Pancreas (tissue), 10 donors: ENCODE results near the gene QPCT. TPM values are rescaled to one million over a fixed set of nuclear protein-coding genes. Genes with fewer than 3 reads are reported as not detected.

ENCODE experiments used
- ATAC-seq, 4 donors: fragments of 200-7000 bp; cut with Tn5 transposase; one replicate each; pipeline versions ENCODE4 v1.8.0 to v1.9.1; 2020; ENCODE audit warnings: mild to moderate bottlenecking in 4 of 4, moderate library complexity in 4 of 4
- DNase-seq, 6 donors: peaks; one replicate each; pipeline ENCODE4 v3.0.0-alpha.2; 2020
- FAIRE-seq: peaks from 2 replicates; lab custom pipeline; 2012; peaks lifted over from hg19 to GRCh38; lab: Jason Lieb, UNC
- H3K27ac ChIP-seq, 4 donors: fragments of 200-600 bp; sonication (generic); 1 replicate in 3 of 4; 2 replicates in 1 of 4; pipeline versions ENCODE4 v1.5.0 to v1.8.0; 2020
- H3K27me3 ChIP-seq, 4 donors: fragments of 200-600 bp; one replicate each; pipeline ENCODE4 v1.8.0; 2021
- H3K36me3 ChIP-seq, 3 donors: fragments of 200-600 bp; sonication (generic) in 1 of 3; one replicate each; pipeline versions ENCODE4 v1.5.0 to v1.8.0; 2020 to 2021
- H3K4me1 ChIP-seq, 3 donors: fragments of 200-600 bp; one replicate each; pipeline ENCODE4 v1.8.0; 2021
- H3K4me3 ChIP-seq, 4 donors: fragments of 200-600 bp; sonication (generic) in 2 of 4; one replicate each; pipeline versions ENCODE4 v1.5.0 to v1.8.0; 2020 to 2021
- H3K9me3 ChIP-seq, 4 donors: fragments of 200-600 bp; one replicate each; pipeline ENCODE4 v1.8.0; 2021
- CTCF ChIP-seq, 4 donors: fragments of 200-600 bp; sonication (generic) in 3 of 4; IDR thresholded peaks; one replicate each; pipeline versions ENCODE4 v1.5.0 to v1.8.0; 2021; ENCODE audit warnings: antibody characterized with exemption in 4 of 4
- WGBS, 2 donors: extraction: QIAGEN DNeasy Blood & Tissue Kit; methylation state at CpG; one replicate each; pipeline ENCODE4 v1.1.7; 2013; 5-methylcytosine and 5-hydroxymethylcytosine counted together
- intact Hi-C, 3 donors: fragments of 100-400 bp; cut with DNase I; formaldehyde crosslinking; loops; one replicate each; pipeline versions ENCODE4 v1.11.1 to v1.14.2; 2022
- polyA plus RNA-seq, 2 donors: library from polyadenylated mRNA; stranded (reverse); fragments of 200-250 nt; gene quantifications; one replicate each; pipeline ENCODE4 v1.2.3, GENCODE V29; 2013
- total RNA-seq, 6 donors: library from RNA; stranded (reverse); fragmentation: NEBNext Ultra II Directional in 4 of 6; extraction: Animal tissue kit (Norgen Biotek cat#: 25700) in 4 of 6; gene quantifications; one replicate each; pipeline versions ENCODE4 v1.2.1 to v1.2.4, GENCODE V29; 2021 to 2023
- donor health status: healthy with polysubstance abuse.
- donor health status: DM: no; HTN: no; CAD: no; lungs with moderate emphysema.
- donor health status: DM: no; HTN: no; CAD: no.
- donor health status: control.
- donor health status: control.
- donor health status: Bipolar disorder and iron deficiency.
- donor health status: DM: yes; HTN: yes; CAD: no.
- donor health status: DM: no; HTN: no; CAD: no.
- donor health status: DM: no; HTN: no; CAD: no.
- donor health status: DM: yes; HTN: yes; CAD: no.

The QPCT gene
- total and polyA plus RNA-seq, 8 donors: 0.79 to 69.0 (median 7.4) TPM

GRCh38 chr2:37354531-37354930, 10.1 kb downstream of the QPCT start:
- no peak for TF ChIP-seq CTCF (IDR thresholded peaks at IDR 0.05)
- no peak for DNase-seq
- ATAC-seq: no peak
- H3K4me1 ChIP-seq: no peaks in the 10 kb centered on the region
- H3K27me3 ChIP-seq: no peaks in the 10 kb centered on the region
- FAIRE-seq: no peak
- whole genome bisulfite sequencing, 2 donors: 87 to 95% methylated on average over 3 of the region's 3 CpGs
- H3K27ac ChIP-seq: no peak overlapping the region
- no peak overlapping the region for H3K4me3 ChIP-seq
- H3K36me3 ChIP-seq: no peaks in the 10 kb centered on the region
- intact Hi-C loops: no loop called here
- no peaks in the 10 kb centered on the region for H3K9me3 ChIP-seq

- Histone ChIP-seq H3K27ac (no peak overlapping the region), H3K4me1 (no peaks in the 10 kb centered on the region), H3K4me3 (no peak overlapping the region), H3K27me3 (no peaks in the 10 kb centered on the region), H3K36me3 (no peaks in the 10 kb centered on the region), H3K9me3 (no peaks in the 10 kb centered on the region)
- TF ChIP-seq CTCF (IDR thresholded peaks at IDR 0.05): no peak
- FAIRE-seq (no peak), DNase-seq (no peak), ATAC-seq (no peak)
- intact Hi-C loops: no loop called here
- 66 to 70% methylated on average over 7 of the region's 7 CpGs for WGBS, 2 donors
Observed at GRCh38 chr2:37355735-37356134, 11.3 kb downstream of the QPCT start.

- 50 to 59% methylated on average over 6 of the region's 6 CpGs for WGBS, 2 donors
- FAIRE-seq (no peak), DNase-seq (no peak), ATAC-seq (no peak)
- H3K27ac ChIP-seq: no peak overlapping the region
- intact Hi-C loops: no loop called here
- no peaks in the 10 kb centered on the region for H3K36me3 ChIP-seq
- H3K27me3 ChIP-seq: no peaks in the 10 kb centered on the region
- no peak for TF ChIP-seq CTCF (IDR thresholded peaks at IDR 0.05)
- H3K4me3 ChIP-seq: no peak overlapping the region
- H3K9me3 ChIP-seq: no peaks in the 10 kb centered on the region
- no peaks in the 10 kb centered on the region for H3K4me1 ChIP-seq
Observed at GRCh38 chr2:37356299-37356698, 11.9 kb downstream of the QPCT start.

GRCh38 chr2:37357069-37357468, 12.6 kb downstream of the QPCT start:
- no peak for TF ChIP-seq CTCF (IDR thresholded peaks at IDR 0.05)
- no peaks in the 10 kb centered on the region for H3K36me3 ChIP-seq
- ATAC-seq: no peak
- no peaks in the 10 kb centered on the region for H3K9me3 ChIP-seq
- H3K4me3 ChIP-seq: no peak overlapping the region
- no peak for DNase-seq
- H3K27ac ChIP-seq: no peak overlapping the region
- FAIRE-seq: no peak
- WGBS, 2 donors: 88 to 94% methylated on average over 1 of the region's 1 CpG
- H3K27me3 ChIP-seq: no peaks in the 10 kb centered on the region
- intact Hi-C loops: no loop called here
- H3K4me1 ChIP-seq: no peaks in the 10 kb centered on the region

GRCh38 chr2:37357530-37357929, 13.1 kb downstream of the QPCT start:
- 75% methylated on average over 4 of the region's 4 CpGs for WGBS, 2 donors
- no peaks in the 10 kb centered on the region for H3K36me3 ChIP-seq
- no peak for FAIRE-seq
- no peak for ATAC-seq
- no peaks in the 10 kb centered on the region for H3K9me3 ChIP-seq
- H3K27ac ChIP-seq: no peak overlapping the region
- H3K4me1 ChIP-seq: no peaks in the 10 kb centered on the region
- no peak for DNase-seq
- intact Hi-C loops: no loop called here
- no peak for TF ChIP-seq CTCF (IDR thresholded peaks at IDR 0.05)
- no peaks in the 10 kb centered on the region for H3K27me3 ChIP-seq
- H3K4me3 ChIP-seq: no peak overlapping the region
